GM06990 (cell line): Measurements from ENCODE around the gene SAP30BP.

Experiments used
- DNase-seq: peaks from one replicate; pipeline ENCODE4 v3.0.0-alpha.2; 2011; ENCODE audit not compliant: insufficient read length; ENCODE audit errors: extremely low read depth
- H3K27me3 ChIP-seq: replicated peaks from 2 replicates; pipeline ENCODE4 v1.6.0; 2011; ENCODE audit warnings: low read length; ENCODE audit not compliant: control insufficient read depth, insufficient read depth
- H3K36me3 ChIP-seq: 2 replicates; pipeline ENCODE4 v1.5.1; 2011; ENCODE audit warnings: low read length; ENCODE audit not compliant: control insufficient read depth, insufficient read depth
- H3K4me3 ChIP-seq: replicated peaks from 2 replicates; pipeline ENCODE4 v1.5.1; 2011; ENCODE audit warnings: low read depth, mild to moderate bottlenecking, control low read depth, low read length
- CTCF ChIP-seq: IDR thresholded peaks from 2 replicates; pipeline ENCODE4 v1.5.1; 2011; ENCODE audit warnings: low read length, control low read depth, mild to moderate bottlenecking, inconsistent platforms; ENCODE audit not compliant: insufficient read depth, poor library complexity, severe bottlenecking

SAP30BP gene

GRCh38 chr17:75646638-75646992, 20.5 kb upstream of the SAP30BP start:
- H3K36me3 ChIP-seq, result peaks cover 16% of the 10 kb centered on the region
- no peak overlapping the region for H3K4me3 ChIP-seq
- TF ChIP-seq CTCF, result no peak
- no peak for DNase-seq
- H3K27me3 ChIP-seq, result no peaks in the 10 kb centered on the region

- peaks cover 16% of the 10 kb centered on the region for H3K36me3 ChIP-seq
Measured at GRCh38 chr17:75647061-75647460, 20.1 kb upstream of the SAP30BP start.

GRCh38 chr17:75647921-75648320, 19.2 kb upstream of the SAP30BP start:
- Histone ChIP-seq H3K4me3 (no peak overlapping the region), H3K27me3 (no peaks in the 10 kb centered on the region), H3K36me3 (peaks cover 19% of the 10 kb centered on the region)
- TF ChIP-seq CTCF, result no peak
- DNase-seq, result no peak

More at GRCh38 chr17:75647061-75647460, 20.1 kb upstream of the SAP30BP start:
- no peaks in the 10 kb centered on the region for H3K27me3 ChIP-seq
- no peak overlapping the region for H3K4me3 ChIP-seq
- TF ChIP-seq CTCF, result no peak
- DNase-seq, result no peak

- peaks cover 13% of the 10 kb centered on the region for H3K36me3 ChIP-seq
- DNase-seq, result no peak
- H3K27me3 ChIP-seq, result no peaks in the 10 kb centered on the region
- TF ChIP-seq CTCF, result no peak
- no peak overlapping the region for H3K4me3 ChIP-seq
Measured at GRCh38 chr17:75649687-75650086, 17.5 kb upstream of the SAP30BP start.

GRCh38 chr17:75650874-75651273, 16.3 kb upstream of the SAP30BP start:
- Histone ChIP-seq H3K27me3 (no peaks in the 10 kb centered on the region), H3K4me3 (no peak overlapping the region), H3K36me3 (peaks cover 13% of the 10 kb centered on the region)
- no peak for TF ChIP-seq CTCF
- no peak for DNase-seq

- no peak for DNase-seq
- Histone ChIP-seq H3K27me3 (no peaks in the 10 kb centered on the region), H3K4me3 (no peak overlapping the region), H3K36me3 (peaks cover 15% of the 10 kb centered on the region)
- no peak for TF ChIP-seq CTCF
Measured at GRCh38 chr17:75652341-75652740, 14.8 kb upstream of the SAP30BP start.
